ENCODE data around the gene EPX.

GRCh38 chr17:58249270-58250133 lies 57.0 kb downstream of the EPX start:
- TF ChIP-seq CEBPB (IDR thresholded peaks at IDR 0.05; ENCODE audit: low read depth, low read length) (no peak), FOS (IDR thresholded peaks at IDR 0.05; ENCODE audit: low read depth, low read length) (no peak), RFX5 (IDR thresholded peaks at IDR 0.05; ENCODE audit: low read depth, low read length) (no peak), MXI1 (IDR thresholded peaks at IDR 0.05; ENCODE audit: borderline replicate concordance, low read depth, low read length) (peak; percentile 59; the same call in 1 of the 2 replicates), POLR2A (IDR thresholded peaks at IDR 0.05; ENCODE audit: low read depth, low read length) (no peak), SMC3 (IDR thresholded peaks at IDR 0.05; ENCODE audit: low read depth, low read length) (peak; percentile 33; the same call in 1 of the 2 replicates), MAFK (IDR thresholded peaks at IDR 0.05; ENCODE audit: low read depth, low read length) (no peak), MAZ (IDR thresholded peaks at IDR 0.05; ENCODE audit: borderline replicate concordance, low read depth, low read length) (peak; percentile 80), RCOR1 (IDR thresholded peaks at IDR 0.05; ENCODE audit: insufficient replicate concordance, low read length) (no peak)
- TF ChIP-seq, protein P1, sequence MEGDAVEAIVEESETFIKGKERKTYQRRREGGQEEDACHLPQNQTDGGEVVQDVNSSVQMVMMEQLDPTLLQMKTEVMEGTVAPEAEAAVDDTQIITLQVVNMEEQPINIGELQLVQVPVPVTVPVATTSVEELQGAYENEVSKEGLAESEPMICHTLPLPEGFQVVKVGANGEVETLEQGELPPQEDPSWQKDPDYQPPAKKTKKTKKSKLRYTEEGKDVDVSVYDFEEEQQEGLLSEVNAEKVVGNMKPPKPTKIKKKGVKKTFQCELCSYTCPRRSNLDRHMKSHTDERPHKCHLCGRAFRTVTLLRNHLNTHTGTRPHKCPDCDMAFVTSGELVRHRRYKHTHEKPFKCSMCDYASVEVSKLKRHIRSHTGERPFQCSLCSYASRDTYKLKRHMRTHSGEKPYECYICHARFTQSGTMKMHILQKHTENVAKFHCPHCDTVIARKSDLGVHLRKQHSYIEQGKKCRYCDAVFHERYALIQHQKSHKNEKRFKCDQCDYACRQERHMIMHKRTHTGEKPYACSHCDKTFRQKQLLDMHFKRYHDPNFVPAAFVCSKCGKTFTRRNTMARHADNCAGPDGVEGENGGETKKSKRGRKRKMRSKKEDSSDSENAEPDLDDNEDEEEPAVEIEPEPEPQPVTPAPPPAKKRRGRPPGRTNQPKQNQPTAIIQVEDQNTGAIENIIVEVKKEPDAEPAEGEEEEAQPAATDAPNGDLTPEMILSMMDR (conservative IDR thresholded peaks at IDR 0.05; ENCODE audit: low read depth, low read length) = peak; percentile 70
- TF ChIP-seq, protein P2, sequence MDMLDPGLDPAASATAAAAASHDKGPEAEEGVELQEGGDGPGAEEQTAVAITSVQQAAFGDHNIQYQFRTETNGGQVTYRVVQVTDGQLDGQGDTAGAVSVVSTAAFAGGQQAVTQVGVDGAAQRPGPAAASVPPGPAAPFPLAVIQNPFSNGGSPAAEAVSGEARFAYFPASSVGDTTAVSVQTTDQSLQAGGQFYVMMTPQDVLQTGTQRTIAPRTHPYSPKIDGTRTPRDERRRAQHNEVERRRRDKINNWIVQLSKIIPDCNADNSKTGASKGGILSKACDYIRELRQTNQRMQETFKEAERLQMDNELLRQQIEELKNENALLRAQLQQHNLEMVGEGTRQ (IDR thresholded peaks at IDR 0.05; ENCODE audit: low read depth, low read length) = peak; percentile 80
- TF ChIP-seq, protein P3, sequence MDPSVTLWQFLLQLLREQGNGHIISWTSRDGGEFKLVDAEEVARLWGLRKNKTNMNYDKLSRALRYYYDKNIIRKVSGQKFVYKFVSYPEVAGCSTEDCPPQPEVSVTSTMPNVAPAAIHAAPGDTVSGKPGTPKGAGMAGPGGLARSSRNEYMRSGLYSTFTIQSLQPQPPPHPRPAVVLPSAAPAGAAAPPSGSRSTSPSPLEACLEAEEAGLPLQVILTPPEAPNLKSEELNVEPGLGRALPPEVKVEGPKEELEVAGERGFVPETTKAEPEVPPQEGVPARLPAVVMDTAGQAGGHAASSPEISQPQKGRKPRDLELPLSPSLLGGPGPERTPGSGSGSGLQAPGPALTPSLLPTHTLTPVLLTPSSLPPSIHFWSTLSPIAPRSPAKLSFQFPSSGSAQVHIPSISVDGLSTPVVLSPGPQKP (IDR thresholded peaks at IDR 0.05; ENCODE audit: borderline replicate concordance, low read depth, low read length) = no peak
